Measurements from ENCODE around the gene PRKG1. TPM values are rescaled to one million over a fixed set of nuclear protein-coding genes. Genes with fewer than 3 reads are reported as not detected.

PRKG1 gene
- total RNA-seq, 1 donor from 2014 or later, result 17.9 TPM

GRCh38 chr10:51961401-51961800, 887.1 kb downstream of the PRKG1 start:
- TF ChIP-seq POLR2A (IDR thresholded peaks at IDR 0.05) (no peak), CTCF (IDR thresholded peaks at IDR 0.05) (no peak), POLR2AphosphoS5 (IDR thresholded peaks at IDR 0.05; ENCODE audit: insufficient read depth in 1 of 2, low read depth in 1 of 2) (no peak)
- intact Hi-C loops (cut with DNase I), result no loop called here
- no peaks in the 10 kb centered on the region for H3K27me3 ChIP-seq
- H3K4me1 ChIP-seq, result no peaks in the 10 kb centered on the region
- H3K9me3 ChIP-seq, result no peaks in the 10 kb centered on the region
- H3K27ac ChIP-seq, result no peak overlapping the region
- DNase-seq (ENCODE audit: extremely low spot score in 2 of 2), result no peak
- H3K4me3 ChIP-seq, result no peak overlapping the region
- no peaks in the 10 kb centered on the region for H3K36me3 ChIP-seq

- intact Hi-C loops (cut with DNase I), result no loop called here
- TF ChIP-seq POLR2AphosphoS5 (IDR thresholded peaks at IDR 0.05; ENCODE audit: insufficient read depth in 1 of 2, low read depth in 1 of 2) (no peak), CTCF (IDR thresholded peaks at IDR 0.05) (no peak), POLR2A (IDR thresholded peaks at IDR 0.05) (no peak)
- H3K4me1 ChIP-seq, result no peaks in the 10 kb centered on the region
- no peak overlapping the region for H3K4me3 ChIP-seq
- H3K36me3 ChIP-seq, result no peaks in the 10 kb centered on the region
- H3K27me3 ChIP-seq, result no peaks in the 10 kb centered on the region
- H3K27ac ChIP-seq, result no peak overlapping the region
- no peak for DNase-seq (ENCODE audit: extremely low spot score in 2 of 2)
- H3K9me3 ChIP-seq, result no peaks in the 10 kb centered on the region
Observed at GRCh38 chr10:51964630-51965029, 890.3 kb downstream of the PRKG1 start.

GRCh38 chr10:51965451-51965850, 891.2 kb downstream of the PRKG1 start:
- H3K27ac ChIP-seq, result no peak overlapping the region
- no peaks in the 10 kb centered on the region for H3K9me3 ChIP-seq
- intact Hi-C loops (cut with DNase I), result no loop called here
- DNase-seq (ENCODE audit: extremely low spot score in 2 of 2), result no peak
- no peaks in the 10 kb centered on the region for H3K27me3 ChIP-seq
- TF ChIP-seq POLR2A (IDR thresholded peaks at IDR 0.05) (no peak), POLR2AphosphoS5 (IDR thresholded peaks at IDR 0.05; ENCODE audit: insufficient read depth in 1 of 2, low read depth in 1 of 2) (no peak), CTCF (IDR thresholded peaks at IDR 0.05) (no peak)
- H3K4me1 ChIP-seq, result no peaks in the 10 kb centered on the region
- H3K4me3 ChIP-seq, result no peak overlapping the region
- H3K36me3 ChIP-seq, result no peaks in the 10 kb centered on the region

GRCh38 chr10:51972733-51973346, 898.6 kb downstream of the PRKG1 start:
- Histone ChIP-seq H3K36me3 (no peaks in the 10 kb centered on the region), H3K4me1 (no peaks in the 10 kb centered on the region), H3K27me3 (no peaks in the 10 kb centered on the region), H3K4me3 (no peak overlapping the region), H3K27ac (no peak overlapping the region), H3K9me3 (no peaks in the 10 kb centered on the region)
- DNase-seq (ENCODE audit: extremely low spot score in 2 of 2), result no peak
- no peak for TF ChIP-seq CTCF (IDR thresholded peaks at IDR 0.05)
- TF ChIP-seq POLR2AphosphoS5 (IDR thresholded peaks at IDR 0.05; ENCODE audit: insufficient read depth in 1 of 2, low read depth in 1 of 2), result no peak
- no peak for TF ChIP-seq POLR2A (IDR thresholded peaks at IDR 0.05)
- intact Hi-C loops (cut with DNase I), result no loop called here

- Histone ChIP-seq H3K4me1 (no peaks in the 10 kb centered on the region), H3K27me3 (no peaks in the 10 kb centered on the region), H3K9me3 (no peaks in the 10 kb centered on the region), H3K27ac (no peak overlapping the region), H3K4me3 (no peak overlapping the region), H3K36me3 (no peaks in the 10 kb centered on the region)
- intact Hi-C loops (cut with DNase I), result no loop called here
- no peak for DNase-seq (ENCODE audit: extremely low spot score in 2 of 2)
- no peak for TF ChIP-seq CTCF (IDR thresholded peaks at IDR 0.05)
- TF ChIP-seq POLR2A (IDR thresholded peaks at IDR 0.05), result no peak
- no peak for TF ChIP-seq POLR2AphosphoS5 (IDR thresholded peaks at IDR 0.05; ENCODE audit: insufficient read depth in 1 of 2, low read depth in 1 of 2)
Observed at GRCh38 chr10:51980752-51981151, 906.5 kb downstream of the PRKG1 start.
